MM.1S (cell line): ENCODE measurements around the gene HEMK1.

Experiments
- CTCF ChIP-seq: fragments of 300-600 bp; sonication (generic); IDR thresholded peaks from 2 replicates; pipeline ENCODE4 v1.5.1; 2016; ENCODE audit warnings: antibody characterized with exemption, low read length, mixed read lengths
- EZH2 ChIP-seq: fragments of 300-600 bp; sonication (generic); optimal IDR thresholded peaks from 2 replicates; pipeline ENCODE3; 2017; ENCODE audit warnings: low read depth, mild to moderate bottlenecking, antibody characterized with exemption, low read length, mixed read lengths

- TF ChIP-seq CTCF: no peak
- TF ChIP-seq EZH2: no peak
Measured at GRCh38 chr3:50539356-50540286, 29.7 kb upstream of the HEMK1 start.
